Ascending aorta (tissue), 2 donors: ENCODE data around the gene NTSR1. TPM values are rescaled to one million over a fixed set of nuclear protein-coding genes. Genes with fewer than 3 reads are reported as not detected.

Experiments
- DNase-seq, 2 donors: peaks; one replicate each; pipeline ENCODE4 v3.0.0-alpha.2; 2019; ENCODE audit warnings: low spot score in 2 of 2
- H3K27ac ChIP-seq, 2 donors: fragments of 200-600 bp; sonication (generic); one replicate each; pipeline ENCODE4 v1.5.1; 2016 to 2017; ENCODE audit warnings: mild to moderate bottlenecking in 1 of 2
- H3K27me3 ChIP-seq: fragments of 200-600 bp; sonication (generic); one replicate; pipeline ENCODE4 v1.5.1; 2017
- H3K36me3 ChIP-seq, 2 donors: fragments of 200-600 bp; sonication (generic); one replicate each; pipeline ENCODE4 v1.5.1; 2016
- H3K4me1 ChIP-seq, 2 donors: fragments of 200-600 bp; sonication (generic); one replicate each; pipeline ENCODE4 v1.5.1; 2016 to 2017; ENCODE audit warnings: mild to moderate bottlenecking in 1 of 2
- H3K4me3 ChIP-seq, 2 donors: fragments of 200-600 bp; sonication (generic); one replicate each; pipeline ENCODE4 v1.5.1; 2016 to 2017; ENCODE audit warnings: mild to moderate bottlenecking in 1 of 2
- H3K9me3 ChIP-seq, 2 donors: fragments of 200-600 bp; sonication (generic); one replicate each; pipeline ENCODE4 v1.5.1; 2016
- CTCF ChIP-seq, 3 experiments: fragments of 200-600 bp in 2 of 3; fragments of 450-650 bp in 1 of 3; sonication (generic) in 2 of 3; IDR thresholded peaks; one replicate each; pipeline ENCODE4 v1.5.1; 2016 to 2019; ENCODE audit warnings: antibody characterized with exemption in 3 of 3, mild to moderate bottlenecking in 1 of 3, moderate library complexity in 1 of 3
- intact Hi-C: fragments of 100-400 bp; cut with DNase I; formaldehyde crosslinking; loops from one replicate; pipeline ENCODE4 v1.15.1; 2023
- total RNA-seq: library from RNA; depleted of rRNA; stranded (reverse); fragments of >200 nt; gene quantifications from one replicate; pipeline ENCODE4 v1.1.0, GENCODE V29; 2016

The NTSR1 gene
- total RNA-seq, 1 donor from 2014 or later = not detected

GRCh38 chr20:62738025-62738881, 29.6 kb downstream of the NTSR1 start:
- intact Hi-C loops = no loop called here
- Histone ChIP-seq H3K9me3 (no peaks in the 10 kb centered on the region), H3K36me3 (no peaks in the 10 kb centered on the region), H3K4me1 (no peaks in the 10 kb centered on the region), H3K27me3 (no peaks in the 10 kb centered on the region), H3K4me3 (no peak overlapping the region), H3K27ac (no peak overlapping the region)
- TF ChIP-seq CTCF (IDR thresholded peaks at IDR 0.05) = no peak
- no peak for DNase-seq

- Histone ChIP-seq H3K27ac (no peak overlapping the region), H3K4me1 (no peaks in the 10 kb centered on the region)
- intact Hi-C loops = no loop called here
These were observed 30.4 kb downstream of the NTSR1 start for GRCh38 chr20:62739067-62739466.

GRCh38 chr20:62739581-62740285, 31.1 kb downstream of the NTSR1 start:
- DNase-seq = no peak
- H3K27me3 ChIP-seq = no peaks in the 10 kb centered on the region
- H3K4me3 ChIP-seq = no peak overlapping the region
- no peaks in the 10 kb centered on the region for H3K4me1 ChIP-seq
- intact Hi-C loops = no loop called here
- H3K9me3 ChIP-seq = no peaks in the 10 kb centered on the region
- TF ChIP-seq CTCF (IDR thresholded peaks at IDR 0.05) = no peak
- H3K27ac ChIP-seq = no peak overlapping the region
- H3K36me3 ChIP-seq = no peaks in the 10 kb centered on the region

More at GRCh38 chr20:62739067-62739466, 30.4 kb downstream of the NTSR1 start:
- no peaks in the 10 kb centered on the region for H3K36me3 ChIP-seq
- no peak for DNase-seq
- no peak overlapping the region for H3K4me3 ChIP-seq
- no peak for TF ChIP-seq CTCF (IDR thresholded peaks at IDR 0.05)
- H3K9me3 ChIP-seq = no peaks in the 10 kb centered on the region
- no peaks in the 10 kb centered on the region for H3K27me3 ChIP-seq

DNA sequence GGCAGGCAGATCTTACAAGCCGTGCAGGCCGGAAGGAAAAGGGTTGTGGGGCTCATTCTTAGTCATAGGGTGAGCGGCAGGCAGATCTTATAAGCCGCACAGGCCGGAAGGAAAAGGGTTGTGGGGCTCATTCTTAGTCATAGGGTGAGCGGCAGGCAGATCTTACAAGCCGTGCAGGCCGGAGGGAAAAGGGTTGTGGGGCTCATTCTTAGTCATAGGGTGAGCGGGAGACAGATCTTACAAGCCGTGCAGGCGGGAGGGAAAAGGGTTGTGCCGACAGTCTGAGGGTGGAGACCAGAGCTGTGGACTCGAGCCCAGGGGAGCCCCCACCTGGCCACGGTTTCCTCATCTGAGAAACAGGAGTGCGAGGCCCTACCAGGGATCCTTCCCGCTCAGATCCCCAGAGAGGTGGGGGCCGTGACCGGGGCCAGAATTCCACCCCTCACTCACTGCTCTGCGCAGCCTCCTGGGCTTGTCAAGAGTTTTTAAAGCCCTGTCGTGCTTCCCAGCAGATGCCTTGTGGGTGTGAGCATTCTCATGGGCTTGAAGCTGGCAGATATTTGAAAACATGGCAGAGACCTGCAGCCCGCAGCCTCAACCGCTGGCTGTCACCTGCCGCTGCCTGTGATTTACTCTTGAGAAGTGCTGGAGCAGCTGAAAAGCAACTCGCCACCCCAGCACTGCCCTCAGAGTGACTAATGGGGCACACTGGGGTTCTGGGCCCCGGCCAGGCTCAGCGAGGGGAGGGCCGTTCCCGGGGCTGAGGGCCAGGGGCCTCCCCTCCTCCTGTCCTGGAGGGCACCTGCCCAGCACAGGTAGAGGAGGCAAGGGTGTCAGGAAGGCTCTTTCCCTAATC, 31.9 kb downstream of the NTSR1 start:
- Histone ChIP-seq H3K4me1 (no peaks in the 10 kb centered on the region), H3K4me3 (no peak overlapping the region)

More for the DNA sequence above, 31.9 kb downstream of the NTSR1 start:
- DNase-seq = peak; percentile 22 to 81
- TF ChIP-seq CTCF (IDR thresholded peaks at IDR 0.05) = no peak
- H3K27ac ChIP-seq = no peak overlapping the region
- no peaks in the 10 kb centered on the region for H3K9me3 ChIP-seq
- intact Hi-C loops = no loop called here
- no peaks in the 10 kb centered on the region for H3K36me3 ChIP-seq
- H3K27me3 ChIP-seq = no peaks in the 10 kb centered on the region
